KMS-11 (cell line): ENCODE measurements around the gene FOXP1.

Experiments used
- H2AFZ ChIP-seq: fragments of 200-600 bp; sonication (generic); 2 replicates; pipeline ENCODE4 v1.6.1; 2016; ENCODE audit warnings: antibody characterized with exemption, mixed run types, low read depth
- H3K27ac ChIP-seq: fragments of 200-600 bp; sonication (generic); 2 replicates; pipeline ENCODE4 v1.6.1; 2016; ENCODE audit warnings: mild to moderate bottlenecking, mixed run types
- H3K27me3 ChIP-seq: fragments of 200-600 bp; sonication (generic); 2 replicates; pipeline ENCODE4 v1.6.1; 2017; ENCODE audit warnings: mild to moderate bottlenecking, low read depth, mixed run types, moderate library complexity; ENCODE audit not compliant: insufficient read depth
- H3K36me3 ChIP-seq: fragments of 200-600 bp; sonication (generic); 2 replicates; pipeline ENCODE4 v1.6.1; 2017; ENCODE audit warnings: mild to moderate bottlenecking, mixed run types; ENCODE audit not compliant: insufficient read depth
- H3K4me1 ChIP-seq: fragments of 200-600 bp; sonication (generic); 2 replicates; pipeline ENCODE4 v1.6.1; 2016; ENCODE audit warnings: mild to moderate bottlenecking, low read depth, mixed run types; ENCODE audit not compliant: poor library complexity, severe bottlenecking
- H3K4me2 ChIP-seq: fragments of 200-600 bp; sonication (generic); 2 replicates; pipeline ENCODE4 v1.7.0; 2016; ENCODE audit warnings: mild to moderate bottlenecking, mixed run types
- H3K4me3 ChIP-seq: fragments of 200-600 bp; sonication (generic); IDR thresholded peaks from 2 replicates; pipeline ENCODE4 v1.6.1; 2017; ENCODE audit warnings: low read depth, low read length, mixed read lengths; ENCODE audit not compliant: insufficient read depth
- H3K79me2 ChIP-seq: fragments of 200-600 bp; sonication (generic); 2 replicates; pipeline ENCODE4 v1.6.1; 2016; ENCODE audit warnings: low read depth, mixed run types; ENCODE audit not compliant: insufficient read depth
- H3K9ac ChIP-seq: fragments of 200-600 bp; sonication (generic); 2 replicates; pipeline ENCODE4 v1.6.1; 2016; ENCODE audit warnings: mild to moderate bottlenecking, mixed run types
- H4K20me1 ChIP-seq: fragments of 200-600 bp; sonication (generic); 2 replicates; pipeline ENCODE4 v1.6.1; 2016; ENCODE audit warnings: mild to moderate bottlenecking, mixed run types; ENCODE audit not compliant: insufficient read depth
- CTCF ChIP-seq: fragments of 200-600 bp; sonication (generic); conservative IDR thresholded peaks from 2 replicates; pipeline ENCODE4 v1.6.1; 2017; ENCODE audit warnings: low read depth, mild to moderate bottlenecking, antibody characterized with exemption, low read length, moderate library complexity, mixed read lengths

Gene FOXP1

DNA sequence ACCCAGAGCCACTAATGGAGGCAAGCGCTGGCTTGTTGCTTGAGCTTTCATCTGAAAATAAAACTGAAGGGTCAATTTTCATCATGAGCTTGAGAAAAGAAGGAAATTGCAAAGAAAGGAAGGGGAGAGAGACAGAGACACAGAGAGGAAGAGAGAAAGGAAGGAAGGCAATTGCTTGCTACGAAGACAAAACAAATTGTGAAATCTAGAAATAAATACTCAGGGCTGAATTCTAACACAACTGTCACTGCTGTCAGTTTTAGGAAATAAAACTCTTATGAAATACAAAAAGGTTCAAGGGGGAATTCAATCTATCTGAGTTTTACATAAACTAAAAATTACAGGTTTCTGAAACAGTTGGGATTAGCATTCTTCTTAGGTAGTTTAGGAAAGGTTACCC lies 36.7 kb downstream of the FOXP1 start:
- Histone ChIP-seq H3K79me2 (no peaks in the 10 kb centered on the region), H3K4me2 (no peak overlapping the region), H3K4me1 (no peaks in the 10 kb centered on the region), H3K36me3 (no peaks in the 10 kb centered on the region), H2AFZ (no peak overlapping the region), H3K9ac (no peak overlapping the region), H3K27me3 (no peaks in the 10 kb centered on the region), H3K27ac (no peak overlapping the region), H3K4me3 (no peak overlapping the region), H4K20me1 (no peaks in the 10 kb centered on the region)
- TF ChIP-seq CTCF, result no peak

DNA sequence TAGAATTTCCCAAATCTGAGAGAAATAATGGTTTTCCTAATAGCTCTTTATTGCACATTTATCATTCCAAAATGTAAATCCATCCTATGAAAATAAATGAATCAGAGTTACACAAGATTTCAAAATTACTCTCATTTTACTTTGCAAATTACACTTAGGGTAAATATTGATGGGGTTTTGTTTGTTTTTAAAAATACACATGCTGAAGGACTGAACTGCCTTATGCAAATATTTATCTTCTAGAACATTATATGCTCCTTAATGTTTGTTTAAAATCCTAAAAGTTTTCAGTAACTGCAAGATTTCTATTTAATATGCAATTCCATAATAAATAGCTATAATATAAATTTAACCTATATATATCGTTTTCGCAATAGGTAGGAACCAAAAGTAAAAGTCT lies 38.2 kb downstream of the FOXP1 start:
- H4K20me1 ChIP-seq, result no peaks in the 10 kb centered on the region
- no peak overlapping the region for H3K9ac ChIP-seq
- TF ChIP-seq CTCF, result no peak
- no peak overlapping the region for H3K4me2 ChIP-seq
- H3K79me2 ChIP-seq, result no peaks in the 10 kb centered on the region
- H2AFZ ChIP-seq, result no peak overlapping the region
- H3K4me1 ChIP-seq, result no peaks in the 10 kb centered on the region
- no peaks in the 10 kb centered on the region for H3K36me3 ChIP-seq
- H3K27ac ChIP-seq, result no peak overlapping the region
- no peak overlapping the region for H3K4me3 ChIP-seq
- no peaks in the 10 kb centered on the region for H3K27me3 ChIP-seq

GRCh38 chr3:71543371-71544016 lies 40.0 kb downstream of the FOXP1 start:
- Histone ChIP-seq H3K27ac (no peak overlapping the region), H3K36me3 (no peaks in the 10 kb centered on the region), H3K9ac (no peak overlapping the region), H3K27me3 (no peaks in the 10 kb centered on the region), H4K20me1 (no peaks in the 10 kb centered on the region), H3K4me3 (no peak overlapping the region), H3K4me1 (no peaks in the 10 kb centered on the region), H2AFZ (no peak overlapping the region), H3K79me2 (no peaks in the 10 kb centered on the region), H3K4me2 (no peak overlapping the region)
- no peak for TF ChIP-seq CTCF

DNA sequence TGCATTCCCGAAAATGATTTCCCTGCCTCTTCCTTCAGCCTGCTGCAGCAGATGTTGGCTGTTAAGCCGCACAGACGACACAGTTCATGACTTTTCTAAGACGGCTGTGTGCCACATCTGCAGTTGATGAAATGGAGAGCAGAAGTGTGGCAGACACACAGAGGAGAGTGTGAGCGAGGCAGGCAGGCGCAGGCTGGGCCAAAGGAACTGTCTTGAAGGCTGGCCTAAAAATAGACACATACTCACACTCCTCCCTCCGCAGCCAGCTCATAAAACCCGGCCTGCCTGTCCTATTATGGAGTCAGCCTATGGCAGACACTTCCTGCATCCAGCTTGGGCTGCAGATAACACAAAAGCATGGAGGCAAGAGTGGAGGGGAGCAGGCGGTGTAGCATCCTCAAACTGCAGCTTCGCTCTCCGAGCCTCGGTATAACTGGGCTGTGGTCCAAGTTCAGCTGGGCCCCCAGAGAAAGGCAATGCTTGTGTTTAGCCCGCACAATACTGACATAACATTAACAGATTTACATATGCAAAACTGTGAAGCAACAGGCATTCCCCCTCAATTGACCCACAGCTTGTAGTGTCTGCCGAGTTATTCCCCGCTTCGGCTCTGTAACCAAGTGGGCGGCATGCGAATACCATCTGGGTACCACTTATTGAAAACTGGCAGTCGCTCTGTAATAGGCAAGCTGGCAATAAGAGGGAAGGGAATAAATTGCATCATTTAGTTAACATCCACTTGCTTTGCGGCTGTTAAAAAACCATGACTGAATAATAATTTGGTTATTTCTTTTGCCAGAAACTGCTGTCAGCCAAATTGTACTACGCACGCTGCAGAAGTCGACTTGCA lies 40.8 kb downstream of the FOXP1 start:
- Histone ChIP-seq H4K20me1 (no peaks in the 10 kb centered on the region), H2AFZ (no peak overlapping the region), H3K4me2 (no peak overlapping the region), H3K79me2 (no peaks in the 10 kb centered on the region), H3K36me3 (no peaks in the 10 kb centered on the region), H3K27me3 (no peaks in the 10 kb centered on the region), H3K9ac (no peak overlapping the region), H3K27ac (no peak overlapping the region), H3K4me1 (no peaks in the 10 kb centered on the region), H3K4me3 (no peak overlapping the region)
- no peak for TF ChIP-seq CTCF
